Erythroblast (primary cell): ENCODE results near the gene NFYC.

Experiments
- DNase-seq, 2 experiments: peaks; one replicate each; lab custom pipeline; 2025; lab: John Stamatoyannopoulos, UW
- GATA1 ChIP-seq: IDR thresholded peaks from 2 replicates; pipeline ENCODE4 v1.6.1; 2011; ENCODE audit warnings: low read depth, mild to moderate bottlenecking, control low read depth, low read length, moderate library complexity
- POLR2A ChIP-seq: IDR thresholded peaks from 2 replicates; pipeline ENCODE4 v1.6.1; 2011; ENCODE audit warnings: mild to moderate bottlenecking, low read length

Gene NFYC

DNA sequence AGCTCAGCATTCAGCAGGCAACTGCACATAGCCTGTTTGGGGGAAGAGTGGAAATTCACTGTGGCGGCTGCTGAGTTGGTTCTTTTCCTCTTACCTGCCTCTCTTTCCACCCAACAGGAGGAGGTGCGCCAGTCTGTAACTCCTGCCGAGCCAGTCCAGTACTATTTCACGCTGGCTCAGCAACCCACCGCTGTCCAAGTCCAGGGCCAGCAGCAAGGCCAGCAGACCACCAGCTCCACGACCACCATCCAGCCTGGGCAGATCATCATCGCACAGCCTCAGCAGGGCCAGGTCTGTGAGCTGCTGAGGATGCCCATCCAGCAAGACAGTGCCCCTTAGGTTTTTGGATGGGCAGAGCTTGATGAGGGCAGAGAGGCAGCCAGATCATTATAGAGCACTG lies 66.5 kb downstream of the NFYC start:
- TF ChIP-seq POLR2A (no peak), GATA1 (no peak)
- no peak for DNase-seq

GRCh38 chr1:40758578-40759343 lies 67.3 kb downstream of the NFYC start:
- TF ChIP-seq GATA1: no peak
- TF ChIP-seq POLR2A: no peak

GRCh38 chr1:40760984-40761383 lies 69.5 kb downstream of the NFYC start:
- TF ChIP-seq GATA1 (no peak), POLR2A (no peak)
- DNase-seq: no peak

More at GRCh38 chr1:40758578-40759343, 67.3 kb downstream of the NFYC start:
- no peak for DNase-seq

DNA sequence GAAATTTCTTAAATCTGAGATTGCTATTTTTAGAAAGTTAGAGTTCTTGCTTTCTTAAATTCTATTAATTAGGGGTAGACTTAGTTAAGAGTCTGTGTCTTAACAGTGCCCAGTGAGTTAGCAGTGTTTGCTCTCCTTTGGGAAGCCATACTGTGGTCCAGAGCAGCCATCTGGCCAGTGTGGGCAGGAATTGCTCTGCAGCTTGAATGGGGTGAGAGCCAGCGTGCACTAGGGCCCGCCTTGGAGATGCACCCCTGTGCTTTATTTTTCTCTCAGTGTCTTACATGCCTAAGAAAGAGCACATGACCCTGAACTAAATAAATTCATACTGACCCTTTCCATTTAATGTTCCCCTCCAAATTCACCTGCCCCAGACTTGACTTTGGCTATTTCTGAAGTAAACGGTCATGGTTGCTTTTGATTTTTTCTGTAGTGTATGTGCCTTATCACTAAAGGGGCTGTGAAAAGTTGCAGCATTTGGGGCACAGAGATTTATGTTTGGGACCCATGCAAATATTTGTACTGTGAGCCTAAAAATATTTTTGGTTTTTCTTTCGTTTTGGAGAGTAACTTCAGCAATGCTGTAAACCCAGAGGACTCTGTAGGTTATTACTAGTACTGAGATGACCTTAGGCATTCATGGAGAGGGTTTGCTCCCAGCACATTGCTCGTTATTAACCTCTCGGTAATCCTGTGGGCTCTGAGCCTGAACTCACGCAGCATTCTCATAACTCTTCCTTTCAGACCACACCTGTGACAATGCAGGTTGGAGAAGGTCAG lies 70.8 kb downstream of the NFYC start:
- DNase-seq: no peak
- TF ChIP-seq POLR2A (no peak), GATA1 (no peak)

- TF ChIP-seq POLR2A (no peak), GATA1 (no peak)
- no peak for DNase-seq
Observed at GRCh38 chr1:40763742-40764532, 72.4 kb downstream of the NFYC start.

GRCh38 chr1:40764981-40765380 lies 73.5 kb downstream of the NFYC start:
- no peak for TF ChIP-seq GATA1
- no peak for TF ChIP-seq POLR2A
- DNase-seq: no peak

DNA sequence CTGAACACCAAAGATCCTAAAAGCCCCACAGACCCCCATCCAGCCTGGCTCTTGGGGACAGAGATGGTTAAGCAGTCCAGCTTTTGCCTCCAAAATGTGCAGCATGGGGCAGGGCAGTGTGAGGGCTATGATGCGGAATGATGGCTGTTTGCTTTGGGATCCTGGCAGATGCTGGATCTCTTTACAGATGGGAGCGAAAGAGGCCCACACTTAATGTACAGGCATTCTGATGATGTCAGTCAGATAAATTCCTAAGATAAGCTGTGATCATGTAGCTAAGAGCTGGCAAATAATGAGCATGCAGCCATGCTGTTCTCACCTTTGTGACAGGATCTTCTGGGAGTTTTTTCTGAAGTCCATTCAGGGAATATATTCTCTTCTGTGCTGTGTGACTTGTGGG lies 74.5 kb downstream of the NFYC start:
- no peak for DNase-seq
- TF ChIP-seq POLR2A (no peak), GATA1 (no peak)

- TF ChIP-seq GATA1 (no peak), POLR2A (no peak)
Observed at GRCh38 chr1:40766560-40766959, 75.1 kb downstream of the NFYC start.

DNA sequence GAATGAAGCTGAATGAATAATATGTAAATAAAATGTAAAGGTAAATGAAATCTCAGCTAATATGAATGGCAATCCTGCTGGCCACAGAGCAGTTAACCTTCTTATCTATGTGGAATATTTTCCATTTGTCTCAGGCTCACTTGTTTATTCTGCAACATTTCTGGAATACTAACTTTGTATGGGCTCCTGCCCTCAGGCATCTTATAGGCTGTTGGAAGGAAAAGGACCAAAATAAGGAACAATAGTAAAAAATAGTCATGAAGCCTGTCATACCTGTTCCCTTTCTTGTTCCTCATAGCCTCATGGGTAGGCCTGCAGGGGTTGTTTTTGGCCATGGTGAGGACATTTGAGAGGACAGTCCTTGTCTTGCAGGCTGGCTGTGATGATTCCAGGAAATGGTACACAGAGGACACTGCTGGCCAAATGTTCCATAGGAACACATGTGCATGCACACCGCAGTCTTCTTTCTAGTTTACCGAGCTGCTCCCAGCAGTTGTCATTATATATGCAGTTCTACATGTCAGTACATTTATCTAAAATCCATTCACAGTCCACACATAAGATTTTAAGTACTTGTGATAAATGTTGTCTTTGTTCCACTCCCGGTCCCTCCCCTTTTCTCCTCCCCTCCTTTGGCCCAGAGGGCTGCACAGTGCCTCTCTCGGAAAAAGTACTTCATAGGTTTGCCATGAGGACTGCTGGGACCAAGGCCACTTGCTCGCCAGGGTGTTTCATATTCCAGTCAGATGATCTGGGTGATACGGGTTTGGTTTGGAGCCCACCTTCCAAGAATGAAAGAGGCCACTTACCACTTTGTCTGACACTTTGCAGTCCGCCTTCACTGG lies 76.9 kb downstream of the NFYC start:
- no peak for TF ChIP-seq GATA1
- no peak for TF ChIP-seq POLR2A

More at GRCh38 chr1:40766560-40766959, 75.1 kb downstream of the NFYC start:
- DNase-seq: no peak

GRCh38 chr1:40769815-40770214 lies 78.3 kb downstream of the NFYC start:
- no peak for DNase-seq
- TF ChIP-seq GATA1 (no peak), POLR2A (no peak)

More for the DNA sequence above, 76.9 kb downstream of the NFYC start:
- DNase-seq: no peak

DNA sequence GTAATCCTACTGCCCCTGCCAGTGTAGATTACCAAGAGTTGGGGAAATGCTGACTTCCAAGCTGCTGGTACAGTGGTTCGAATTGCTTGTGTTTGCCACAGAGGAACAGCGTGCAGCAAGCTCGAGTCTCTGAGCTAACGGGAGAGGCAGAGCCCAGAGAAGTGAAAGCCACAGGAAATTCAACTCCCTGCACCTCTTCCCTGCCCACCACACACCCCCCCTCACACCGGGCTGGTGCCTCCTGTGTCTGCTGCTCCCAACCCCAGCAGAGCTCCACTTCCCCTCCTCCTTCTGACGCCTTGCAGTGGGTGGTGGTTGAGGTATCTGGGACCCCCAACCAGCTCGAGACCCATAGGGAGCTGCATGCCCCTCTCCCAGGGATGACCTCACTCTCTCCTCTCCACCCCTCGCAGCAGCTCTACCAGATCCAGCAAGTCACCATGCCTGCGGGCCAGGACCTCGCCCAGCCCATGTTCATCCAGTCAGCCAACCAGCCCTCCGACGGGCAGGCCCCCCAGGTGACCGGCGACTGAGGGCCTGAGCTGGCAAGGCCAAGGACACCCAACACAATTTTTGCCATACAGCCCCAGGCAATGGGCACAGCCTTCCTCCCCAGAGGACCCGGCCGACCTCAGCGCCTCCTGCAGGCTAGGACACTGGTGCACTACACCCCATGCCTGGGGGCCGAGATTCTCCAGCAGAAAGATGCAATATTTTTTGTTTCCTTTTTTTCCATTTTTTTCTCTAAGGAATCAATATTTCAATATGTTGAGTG lies 79.0 kb downstream of the NFYC start:
- TF ChIP-seq GATA1 (no peak), POLR2A (no peak)
- no peak for DNase-seq
